CD14-positive monocyte (primary cell): ENCODE results near the gene BPIFB4. TPM values are rescaled to one million over a fixed set of nuclear protein-coding genes. Genes with fewer than 3 reads are reported as not detected.

Source experiments
- DNase-seq, 3 donors: peaks; one replicate each; pipeline ENCODE4 v3.0.0-alpha.2; 2011 to 2022
- H2AFZ ChIP-seq: 2 replicates; pipeline ENCODE4 v1.6.0; 2012; ENCODE audit warnings: mild to moderate bottlenecking, low read depth, low read length, inconsistent platforms; ENCODE audit not compliant: insufficient read depth, poor library complexity, severe bottlenecking
- H3K27ac ChIP-seq, 2 donors: 1 replicate in 1 of 2; 2 replicates in 1 of 2; pipeline ENCODE4 v1.5.1; 2012 to 2013; ENCODE audit warnings: low read length in 2 of 2, control low read depth in 1 of 2, inconsistent platforms in 1 of 2, low read depth in 1 of 2, mild to moderate bottlenecking in 1 of 2
- H3K27me3 ChIP-seq, 2 donors: one replicate each; pipeline versions ENCODE4 v1.6.0 to v1.6.1; 2011 to 2013; ENCODE audit warnings: low read length in 2 of 2; ENCODE audit not compliant: control insufficient read depth in 2 of 2, insufficient read depth in 2 of 2
- H3K36me3 ChIP-seq, 2 donors: replicated peaks in 1 of 2; 1 replicate in 1 of 2; 2 replicates in 1 of 2; pipeline versions ENCODE4 v1.5.1 to v1.6.1; 2012 to 2013; ENCODE audit warnings: low read length in 2 of 2, control low read depth in 1 of 2, inconsistent platforms in 1 of 2, mild to moderate bottlenecking in 1 of 2; ENCODE audit not compliant: insufficient read depth in 2 of 2, control insufficient read depth in 1 of 2
- H3K4me1 ChIP-seq, 2 donors: 1 replicate in 1 of 2; 2 replicates in 1 of 2; pipeline versions ENCODE4 v1.5.1 to v1.6.1; 2012 to 2013; ENCODE audit warnings: low read length in 2 of 2, control low read depth in 1 of 2, inconsistent platforms in 1 of 2, mild to moderate bottlenecking in 1 of 2, moderate library complexity in 1 of 2; ENCODE audit not compliant: insufficient read depth in 2 of 2, control insufficient read depth in 1 of 2
- H3K4me2 ChIP-seq: replicated peaks from 2 replicates; pipeline ENCODE3; 2012; ENCODE audit warnings: low read length, moderate library complexity, mild to moderate bottlenecking; ENCODE audit not compliant: poor library complexity, severe bottlenecking; ENCODE audit errors: extremely low read depth
- H3K4me3 ChIP-seq, 3 experiments: fragments of 200-600 bp in 1 of 3; sonication (generic) in 1 of 3; replicated peaks in 1 of 3; 1 replicate in 2 of 3; 2 replicates in 1 of 3; pipeline ENCODE4 v1.5.1; 2011 to 2013; ENCODE audit warnings: low read length in 3 of 3, mild to moderate bottlenecking in 3 of 3, control low read depth in 2 of 3, low read depth in 2 of 3, inconsistent platforms in 1 of 3, moderate library complexity in 1 of 3
- H3K79me2 ChIP-seq: 2 replicates; pipeline ENCODE4 v1.6.0; 2012; ENCODE audit warnings: mild to moderate bottlenecking, control low read depth, inconsistent platforms, low read length, moderate library complexity; ENCODE audit not compliant: insufficient read depth
- H3K9ac ChIP-seq: 2 replicates; pipeline ENCODE4 v1.6.0; 2017; ENCODE audit warnings: low read length, mild to moderate bottlenecking; ENCODE audit not compliant: insufficient read depth, poor library complexity, severe bottlenecking
- H3K9me3 ChIP-seq, 2 donors: replicated peaks in 1 of 2; 1 replicate in 1 of 2; 2 replicates in 1 of 2; pipeline versions ENCODE4 v1.5.1 to v1.6.1; 2012 to 2013; ENCODE audit warnings: low read length in 2 of 2, control low read depth in 1 of 2; ENCODE audit not compliant: control insufficient read depth in 1 of 2, insufficient read depth in 1 of 2
- H4K20me1 ChIP-seq: 2 replicates; pipeline ENCODE4 v1.6.0; 2012; ENCODE audit warnings: mild to moderate bottlenecking, low read length, control low read depth, moderate library complexity; ENCODE audit not compliant: insufficient read depth
- H3K27ac Mint-ChIP-seq, 7 donors: one replicate each; pipeline ENCODE4 v1.8.0; 2020; ENCODE audit warnings: mild to moderate bottlenecking in 7 of 7, mixed read lengths in 7 of 7, moderate library complexity in 6 of 7, inconsistent platforms in 2 of 7
- H3K27me3 Mint-ChIP-seq, 3 donors: one replicate each; pipeline ENCODE4 v1.8.0; 2021 to 2022; ENCODE audit warnings: low read depth in 3 of 3, mild to moderate bottlenecking in 3 of 3, mixed read lengths in 3 of 3, moderate library complexity in 3 of 3, inconsistent platforms in 1 of 3
- H3K36me3 Mint-ChIP-seq, 2 donors: one replicate each; pipeline ENCODE4 v1.8.0; 2020; ENCODE audit warnings: mixed read lengths in 2 of 2, inconsistent platforms in 1 of 2, mild to moderate bottlenecking in 1 of 2
- H3K4me1 Mint-ChIP-seq: one replicate; pipeline ENCODE4 v1.8.0; 2020; ENCODE audit warnings: mild to moderate bottlenecking, mixed read lengths
- H3K4me3 Mint-ChIP-seq, 2 donors: one replicate each; pipeline ENCODE4 v1.8.0; 2020; ENCODE audit warnings: mild to moderate bottlenecking in 2 of 2, mixed read lengths in 2 of 2, moderate library complexity in 1 of 2
- H3K9me3 Mint-ChIP-seq, 7 donors: one replicate each; pipeline ENCODE4 v1.8.0; 2020 to 2022; ENCODE audit warnings: mixed read lengths in 7 of 7, mild to moderate bottlenecking in 6 of 7, moderate library complexity in 6 of 7, inconsistent platforms in 2 of 7
- WGBS: methylation state at CpG from one replicate; pipeline ENCODE4 v1.1.5; 2013; ENCODE audit warnings: missing lambda C conversion rate; ENCODE audit not compliant: insufficient coverage; 5-methylcytosine and 5-hydroxymethylcytosine counted together
- intact Hi-C, 2 donors: fragments of 100-400 bp; cut with micrococcal nuclease; formaldehyde crosslinking; loops; one replicate each; pipeline versions ENCODE4 v1.15.0 to v1.15.1; 2023
- polyA plus RNA-seq, 3 donors: library from polyadenylated mRNA; depleted of rRNA in 1 of 3; unstranded in 2 of 3; stranded (reverse) in 1 of 3; fragments of 300-500 nt in 2 of 3; fragments of >200 nt in 1 of 3; fragmentation: Illumina TruSeq in 2 of 3; gene quantifications; 1 replicate in 2 of 3; 2 replicates in 1 of 3; pipeline ENCODE4 v1.2.3, GENCODE V29; 2012 to 2021
- TF ChIP-seq, protein P1 (sequence below): fragments of 200-600 bp; IDR thresholded peaks from one replicate; pipeline ENCODE4 v1.8.0; 2022; ENCODE audit warnings: antibody characterized with exemption, mild to moderate bottlenecking

BPIFB4 gene
- polyA plus RNA-seq, 3 donors: not detected

DNA sequence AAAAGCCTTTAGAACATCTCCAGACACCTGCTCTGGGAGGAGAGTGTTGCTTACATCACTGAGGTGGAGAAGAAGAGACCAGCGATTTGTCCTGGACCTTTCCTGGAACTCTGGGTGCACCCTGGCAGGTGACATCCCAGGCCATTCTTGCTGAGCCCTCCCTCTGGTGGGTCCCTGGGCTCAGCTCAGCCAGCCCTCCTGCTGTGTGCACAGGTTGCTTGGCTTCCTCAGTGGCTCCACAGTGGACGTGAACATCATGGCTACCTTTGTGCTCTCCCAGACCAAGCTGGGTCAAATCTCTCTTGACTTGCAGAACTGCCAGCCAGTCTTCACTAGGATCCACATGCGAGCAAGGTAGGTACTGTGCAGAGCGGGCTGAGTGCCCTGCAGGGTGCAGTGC is 68.6 kb downstream of the BPIFB4 start:
- Histone ChIP-seq H3K9ac (no peak overlapping the region), H3K4me3 (no peak overlapping the region), H3K9me3 (no peaks in the 10 kb centered on the region), H3K27ac (no peak overlapping the region), H3K4me1 (no peaks in the 10 kb centered on the region), H4K20me1 (no peaks in the 10 kb centered on the region), H3K79me2 (no peaks in the 10 kb centered on the region), H3K4me2 (no peak overlapping the region), H2AFZ (no peak overlapping the region), H3K27me3 (peaks cover 0 to 2% of the 10 kb centered on the region in 2 donors), H3K36me3 (no peaks in the 10 kb centered on the region)
- Mint-ChIP-seq H3K27ac (no peak overlapping the region), H3K9me3 (peaks cover 0 to 5% (median 0%) of the 10 kb centered on the region in 7 donors), H3K4me3 (no peak overlapping the region), H3K27me3 (peaks cover 10 to 21% (median 14%) of the 10 kb centered on the region in 3 donors), H3K36me3 (no peaks in the 10 kb centered on the region), H3K4me1 (no peaks in the 10 kb centered on the region)
- no peak for DNase-seq
- WGBS: 89% methylated on average over 4 of the region's 4 CpGs
- intact Hi-C loops: no loop called here
- TF ChIP-seq, protein P1, sequence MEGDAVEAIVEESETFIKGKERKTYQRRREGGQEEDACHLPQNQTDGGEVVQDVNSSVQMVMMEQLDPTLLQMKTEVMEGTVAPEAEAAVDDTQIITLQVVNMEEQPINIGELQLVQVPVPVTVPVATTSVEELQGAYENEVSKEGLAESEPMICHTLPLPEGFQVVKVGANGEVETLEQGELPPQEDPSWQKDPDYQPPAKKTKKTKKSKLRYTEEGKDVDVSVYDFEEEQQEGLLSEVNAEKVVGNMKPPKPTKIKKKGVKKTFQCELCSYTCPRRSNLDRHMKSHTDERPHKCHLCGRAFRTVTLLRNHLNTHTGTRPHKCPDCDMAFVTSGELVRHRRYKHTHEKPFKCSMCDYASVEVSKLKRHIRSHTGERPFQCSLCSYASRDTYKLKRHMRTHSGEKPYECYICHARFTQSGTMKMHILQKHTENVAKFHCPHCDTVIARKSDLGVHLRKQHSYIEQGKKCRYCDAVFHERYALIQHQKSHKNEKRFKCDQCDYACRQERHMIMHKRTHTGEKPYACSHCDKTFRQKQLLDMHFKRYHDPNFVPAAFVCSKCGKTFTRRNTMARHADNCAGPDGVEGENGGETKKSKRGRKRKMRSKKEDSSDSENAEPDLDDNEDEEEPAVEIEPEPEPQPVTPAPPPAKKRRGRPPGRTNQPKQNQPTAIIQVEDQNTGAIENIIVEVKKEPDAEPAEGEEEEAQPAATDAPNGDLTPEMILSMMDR: no peak

DNA sequence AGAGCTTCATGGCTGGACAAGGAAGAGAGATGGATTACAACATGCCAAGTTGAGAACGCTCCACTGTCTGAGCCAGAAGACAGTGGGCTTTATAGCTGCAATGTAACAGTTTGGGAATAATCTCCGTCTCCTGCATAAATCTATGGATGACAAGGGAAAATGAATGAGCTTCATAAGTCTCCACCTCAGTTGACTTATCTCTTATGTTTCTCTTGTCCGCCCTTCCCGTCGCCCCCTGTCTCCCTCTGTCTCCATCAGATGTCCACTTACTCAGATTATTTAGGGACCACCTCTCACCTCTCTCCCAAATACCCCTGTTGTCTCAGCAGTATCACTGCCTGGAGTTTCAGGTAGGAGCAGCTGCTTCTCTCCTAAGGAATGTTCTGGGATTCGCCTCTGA is 74.8 kb downstream of the BPIFB4 start:
- no peak overlapping the region for H3K27ac Mint-ChIP-seq
- H3K9me3 Mint-ChIP-seq: no peaks in the 10 kb centered on the region
- no peaks in the 10 kb centered on the region for H3K4me1 ChIP-seq
- H3K4me1 Mint-ChIP-seq: no peaks in the 10 kb centered on the region
- no peak overlapping the region for H3K4me3 Mint-ChIP-seq
- H3K79me2 ChIP-seq: no peaks in the 10 kb centered on the region
- no peaks in the 10 kb centered on the region for H3K36me3 ChIP-seq
- no peaks in the 10 kb centered on the region for H3K9me3 ChIP-seq
- no peak overlapping the region for H3K27ac ChIP-seq
- peaks cover 9 to 14% (median 12%) of the 10 kb centered on the region in 3 donors for H3K27me3 Mint-ChIP-seq
- intact Hi-C loops: no loop called here
- DNase-seq: no peak
- H2AFZ ChIP-seq: no peak overlapping the region
- no peak overlapping the region for H3K9ac ChIP-seq
- 86% methylated on average over 4 of the region's 6 CpGs for WGBS
- TF ChIP-seq, protein P1: no peak
- H3K4me3 ChIP-seq: no peak overlapping the region
- no peak overlapping the region for H3K4me2 ChIP-seq
- H4K20me1 ChIP-seq: no peaks in the 10 kb centered on the region
- H3K27me3 ChIP-seq: peaks cover 0 to 2% of the 10 kb centered on the region in 2 donors
- H3K36me3 Mint-ChIP-seq: no peaks in the 10 kb centered on the region
